GM12878 (cell line): Measurements from ENCODE around the gene PAQR9. TPM values are rescaled to one million over a fixed set of nuclear protein-coding genes. Genes with fewer than 3 reads are reported as not detected.

Source experiments
- ATAC-seq: fragments of 200-7000 bp; cut with Tn5 transposase; 3 replicates; pipeline ENCODE4 v1.9.1; 2020; ENCODE audit warnings: mild to moderate bottlenecking, moderate library complexity
- BruUV-seq: library from RNA; stranded (reverse); fragments of 400-500 nt; replicated peaks from 2 replicates; lab custom pipeline; 2021; lab: Mats Ljungman, UMichigan
- CTCF ChIA-PET: fragments of 300-600 bp; sonication (Branson Sonifier 250); formaldehyde crosslinking; extraction: SDS; loops from one replicate; lab custom pipeline; 2021; ENCODE audit warnings: inconsistent platforms; lab: Yijun Ruan, JAX
- POLR2A ChIA-PET: fragments of 350-600 bp; formaldehyde crosslinking; extraction: SDS; loops from one replicate; lab custom pipeline; 2021; ENCODE audit warnings: inconsistent platforms; lab: Charles Lee
- RAD21 ChIA-PET: fragments of 300-600 bp; sonication (Branson Sonifier 250); formaldehyde crosslinking; loops from one replicate; lab custom pipeline; 2023; ENCODE audit warnings: antibody characterized with exemption; ENCODE audit not compliant: unreplicated experiment; lab: Charles Lee
- SMC1A ChIA-PET: fragments of 300-600 bp; sonication (Branson Sonifier 250); formaldehyde crosslinking; loops from one replicate; lab custom pipeline; 2023; ENCODE audit not compliant: unreplicated experiment, uncharacterized antibody; lab: Charles Lee
- DNase-seq: peaks from one replicate; pipeline ENCODE4 v3.0.0-alpha.2; 2011; ENCODE audit warnings: low read depth, low spot score
- FAIRE-seq: peaks from 3 replicates; lab custom pipeline; 2011; peaks lifted over from hg19 to GRCh38; lab: Jason Lieb, UNC
- H2AFZ ChIP-seq: 2 replicates; pipeline ENCODE4 v1.6.0; 2011; ENCODE audit warnings: low read depth, low read length, control low read depth; ENCODE audit not compliant: control insufficient read depth
- H3K27ac ChIP-seq: 2 replicates; pipeline ENCODE4 v1.5.1; 2011; ENCODE audit warnings: control low read depth; ENCODE audit not compliant: control insufficient read depth, insufficient read depth
- H3K27me3 ChIP-seq, 2 experiments: replicated peaks in 1 of 2; 2 replicates each; pipeline versions ENCODE4 v1.6.0 to v1.6.1; 2011; ENCODE audit warnings: low read length in 1 of 2; ENCODE audit not compliant: control insufficient read depth in 2 of 2, insufficient read depth in 2 of 2
- H3K36me3 ChIP-seq, 2 experiments: 2 replicates each; pipeline ENCODE4 v1.5.1; 2011; ENCODE audit warnings: low read length in 1 of 2; ENCODE audit not compliant: control insufficient read depth in 2 of 2, insufficient read depth in 2 of 2
- H3K4me1 ChIP-seq: 2 replicates; pipeline ENCODE4 v1.6.1; 2011; ENCODE audit warnings: mild to moderate bottlenecking, low read length, moderate library complexity, mixed read lengths; ENCODE audit not compliant: control insufficient read depth, insufficient read depth
- H3K4me2 ChIP-seq: 2 replicates; pipeline ENCODE4 v1.6.0; 2011; ENCODE audit warnings: control low read depth; ENCODE audit not compliant: control insufficient read depth, insufficient read depth
- H3K4me3 ChIP-seq: fragments of 200-600 bp; sonication (generic); 2 replicates; pipeline ENCODE4 v1.5.1; 2016
- H3K79me2 ChIP-seq: 2 replicates; pipeline ENCODE4 v1.6.0; 2011; ENCODE audit warnings: low read length; ENCODE audit not compliant: control insufficient read depth, insufficient read depth
- H3K9ac ChIP-seq: 2 replicates; pipeline ENCODE4 v1.8.0; 2011; ENCODE audit warnings: low read length, control low read depth, mixed read lengths; ENCODE audit not compliant: control insufficient read depth, insufficient read depth
- H3K9me3 ChIP-seq: replicated peaks from 3 replicates; pipeline ENCODE4 v1.5.1; 2011; ENCODE audit warnings: mild to moderate bottlenecking, low read length; ENCODE audit not compliant: control insufficient read depth, insufficient read depth
- H4K20me1 ChIP-seq: 2 replicates; pipeline ENCODE4 v1.6.0; 2011; ENCODE audit not compliant: control insufficient read depth, insufficient read depth
- BRCA1 ChIP-seq: IDR thresholded peaks from 2 replicates; pipeline ENCODE4 v1.6.1; 2011; ENCODE audit warnings: low read depth, low read length, improper control_type of control experiment
- CEBPZ ChIP-seq: fragments of 150-350 bp; IDR thresholded peaks from 2 replicates; pipeline ENCODE4 v1.6.1; 2016; ENCODE audit warnings: low read depth, low read length
- CHD4 ChIP-seq: fragments of 200-600 bp; sonication (generic); IDR thresholded peaks from 2 replicates; pipeline ENCODE4 v1.6.1; 2016; ENCODE audit warnings: mild to moderate bottlenecking
- CTCF ChIP-seq, 3 experiments: IDR thresholded peaks in 2 of 3; conservative IDR thresholded peaks in 1 of 3; 2 replicates each; pipeline ENCODE4 v1.5.1; 2011; ENCODE audit warnings: low read depth in 3 of 3, low read length in 3 of 3, mild to moderate bottlenecking in 3 of 3, control low read depth in 2 of 3, moderate library complexity in 2 of 3, inconsistent platforms in 1 of 3, mixed read lengths in 1 of 3; ENCODE audit not compliant: control insufficient read depth in 2 of 3, insufficient read depth in 1 of 3; ENCODE audit errors: extremely low read depth in 1 of 3
- EED ChIP-seq: sonication (generic); IDR thresholded peaks from 2 replicates; pipeline ENCODE4 v1.6.1; 2016; ENCODE audit warnings: antibody characterized with exemption, low read depth
- FOXM1 ChIP-seq: IDR thresholded peaks from 2 replicates; pipeline ENCODE4 v1.6.1; 2012; ENCODE audit warnings: low read depth, mild to moderate bottlenecking, inconsistent platforms, low read length, moderate library complexity
- HDGF ChIP-seq: fragments of 450-650 bp; IDR thresholded peaks from 2 replicates; pipeline ENCODE4 v1.6.1; 2016; ENCODE audit warnings: antibody characterized with exemption
- PAX8 ChIP-seq: fragments of 450-650 bp; IDR thresholded peaks from 2 replicates; pipeline ENCODE4 v1.6.1; 2017; ENCODE audit warnings: mild to moderate bottlenecking, moderate library complexity
- POU2F2 ChIP-seq: IDR thresholded peaks from 3 replicates; pipeline ENCODE4 v1.6.1; 2011; ENCODE audit warnings: low read depth, mild to moderate bottlenecking, low read length, borderline replicate concordance
- RUNX3 ChIP-seq: IDR thresholded peaks from 2 replicates; pipeline ENCODE4 v1.6.1; 2012; ENCODE audit warnings: low read length, inconsistent platforms
- SIN3A ChIP-seq: IDR thresholded peaks from 2 replicates; pipeline ENCODE4 v1.6.1; 2012; ENCODE audit warnings: low read depth, low read length, improper control_type of control experiment
- SMARCA5 ChIP-seq: fragments of 450-650 bp; IDR thresholded peaks from 2 replicates; pipeline ENCODE4 v1.6.1; 2017; ENCODE audit warnings: mild to moderate bottlenecking
- SUZ12 ChIP-seq: fragments of 200-600 bp; sonication (generic); IDR thresholded peaks from one replicate; pipeline ENCODE4 v1.6.1; 2018; ENCODE audit warnings: antibody characterized with exemption, mild to moderate bottlenecking; ENCODE audit not compliant: unreplicated experiment
- TAF1 ChIP-seq: IDR thresholded peaks from 2 replicates; pipeline ENCODE4 v1.6.1; 2011; ENCODE audit warnings: mild to moderate bottlenecking, low read depth, low read length, borderline replicate concordance
- ZBTB33 ChIP-seq: fragments of 450-650 bp; IDR thresholded peaks from 2 replicates; pipeline ENCODE4 v1.6.1; 2017; ENCODE audit warnings: mild to moderate bottlenecking
- ZNF24 ChIP-seq: fragments of 450-650 bp; IDR thresholded peaks from 2 replicates; pipeline ENCODE4 v1.6.1; 2017; ENCODE audit warnings: antibody characterized with exemption, mild to moderate bottlenecking
- ZNF274 ChIP-seq: IDR thresholded peaks from one replicate; pipeline ENCODE4 v1.8.0; 2011; ENCODE audit not compliant: insufficient read length, insufficient read depth
- ZSCAN29 ChIP-seq: fragments of 450-650 bp; IDR thresholded peaks from 2 replicates; pipeline ENCODE4 v1.6.1; 2017; ENCODE audit warnings: mild to moderate bottlenecking, moderate library complexity
- in situ Hi-C: fragments of 300-500 bp; cut with MboI; formaldehyde crosslinking; loops from 9 replicates; pipeline ENCODE4 v1.14.3; 2018; ENCODE audit warnings: mixed read lengths
- intact Hi-C: fragments of 100-400 bp; cut with micrococcal nuclease; formaldehyde crosslinking; loops from one replicate; pipeline ENCODE4 v1.14.2; 2022; ENCODE audit not compliant: unreplicated experiment
- polyA plus RNA-seq, 11 experiments: library from polyadenylated mRNA; depleted of rRNA in 4 of 11; unstranded in 6 of 11; stranded (reverse) in 5 of 11; fragments of >200 nt; fragmentation: Nextera tagmentation in 4 of 11; fragmentation: Illumina TruSeq in 1 of 11; extraction: Ambion mirVana in 4 of 11; extraction: Trizol in 1 of 11; gene quantifications; 1 replicate in 1 of 11; 2 replicates in 10 of 11; pipeline versions ENCODE4 v1.2.1 to v1.2.3, GENCODE V29; 2011 to 2016; ENCODE audit warnings: inconsistent platforms in 2 of 11, missing spikeins in 2 of 11, low read depth in 1 of 11
- total RNA-seq, 4 experiments: library from RNA; depleted of rRNA in 3 of 4; stranded (reverse); fragments of >200 nt in 3 of 4; fragmentation: Illumina TruSeq in 1 of 4; extraction: Trizol in 1 of 4; gene quantifications; 2 replicates each; pipeline versions ENCODE4 v1.2.1 to v1.2.3, GENCODE V29; 2013 to 2021

PAQR9 gene
- total and polyA plus RNA-seq, 10 of the 15 experiments (the other 5 are each of a cell fraction or from before 2014, with no cell fraction given) = not detected

GRCh38 chr3:142944342-142944741 is 19.1 kb downstream of the PAQR9 start (continued):
- peak; percentile 73 for TF ChIP-seq ZNF24
- TF ChIP-seq, all 136 proteins: peak for 2

DNA sequence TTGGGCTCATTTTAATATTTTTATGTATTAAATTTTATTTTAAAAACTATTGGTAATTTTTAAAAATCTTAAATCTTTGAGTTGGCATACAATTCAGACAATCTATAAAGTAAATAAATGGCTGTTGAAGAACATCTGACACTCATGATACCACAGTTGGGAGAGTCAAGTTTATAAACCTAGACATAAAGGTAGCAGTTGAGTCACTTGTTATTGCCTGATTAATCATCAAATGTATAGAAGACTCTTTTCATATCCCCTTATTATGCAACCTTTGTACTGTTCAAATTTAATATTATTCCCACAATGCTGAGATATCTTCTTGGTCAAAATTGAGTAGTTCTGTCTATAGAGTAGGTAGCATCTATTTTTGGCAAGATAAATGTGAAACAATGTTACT is 19.6 kb downstream of the PAQR9 start:
- ChIA-PET SMC1A (no interaction called here), RAD21 (interaction anchor here (1.2 kb wide), 1 partner anchor 41 kb away, joined by 3 read pairs; no protein-coding TSS in a partner anchor), CTCF (interaction anchor here (1.2 to 2.2 kb wide), 4 partner anchors 12 to 50 kb away, joined by 4 to 6 read pairs (median 4); no protein-coding TSS in a partner anchor), POLR2A (no interaction called here)
- Histone ChIP-seq H3K79me2 (no peaks in the 10 kb centered on the region), H4K20me1 (no peaks in the 10 kb centered on the region), H2AFZ (peak overlapping the region; percentile 59), H3K4me2 (peak overlapping the region; percentile 40; the same call in 1 of the 2 replicates), H3K27ac (peak overlapping the region; percentile 9; the same call in 1 of the 2 replicates), H3K4me1 (no peaks in the 10 kb centered on the region; the same call in none of the 2 replicates), H3K9ac (no peak overlapping the region), H3K27me3 (peaks cover 0 to 2% of the 10 kb centered on the region in 2 experiments; a peak in 1 of 4 replicates), H3K36me3 (no peaks in the 10 kb centered on the region), H3K9me3 (no peaks in the 10 kb centered on the region; the same call in 1 of the 3 replicates), H3K4me3 (peak overlapping the region; percentile 40; the same call in 1 of the 2 replicates)
- BruUV-seq = no TSS peak
- in situ Hi-C loops (no loop called here), intact Hi-C loops (no loop called here)
- no peak for FAIRE-seq
- DNase-seq = no peak
- no peak for ATAC-seq
- TF ChIP-seq HDGF (no peak), ZBTB33 (no peak), SMARCA5 (no peak), EED (no peak), FOXM1 (no peak), CEBPZ (no peak), PAX8 (no peak), ZSCAN29 (no peak), BRCA1 (no peak), RUNX3 (no peak), ZNF274 (no peak), POU2F2 (no peak), SUZ12 (no peak), SIN3A (no peak), TAF1 (no peak), CTCF (IDR thresholded peaks at IDR 0.05 in 2 of 3, conservative IDR thresholded peaks at IDR 0.05 in 1 of 3; ENCODE audit: control insufficient read depth in 2 of 3, extremely low read depth in 1 of 3, insufficient read depth in 1 of 3, low read depth in 3 of 3, low read length in 3 of 3) (no peak), CHD4 (no peak)
